Limb (tissue), 2 donors: Measurements from ENCODE around the gene HSD11B2.
A peak's percentile ranks its signal among the peaks of the same experiment; 100 is the strongest.
"Not testable (repeated sequence)": the region's sequence is repeated elsewhere in the genome, so short reads cannot be mapped to it uniquely, and the experiment has no call there.

Source experiments
- DNase-seq, 2 donors: peaks; one replicate each; pipeline ENCODE4 v3.0.0-alpha.2; 2016; ENCODE audit errors: extremely low spot score in 2 of 2

Gene HSD11B2

DNA sequence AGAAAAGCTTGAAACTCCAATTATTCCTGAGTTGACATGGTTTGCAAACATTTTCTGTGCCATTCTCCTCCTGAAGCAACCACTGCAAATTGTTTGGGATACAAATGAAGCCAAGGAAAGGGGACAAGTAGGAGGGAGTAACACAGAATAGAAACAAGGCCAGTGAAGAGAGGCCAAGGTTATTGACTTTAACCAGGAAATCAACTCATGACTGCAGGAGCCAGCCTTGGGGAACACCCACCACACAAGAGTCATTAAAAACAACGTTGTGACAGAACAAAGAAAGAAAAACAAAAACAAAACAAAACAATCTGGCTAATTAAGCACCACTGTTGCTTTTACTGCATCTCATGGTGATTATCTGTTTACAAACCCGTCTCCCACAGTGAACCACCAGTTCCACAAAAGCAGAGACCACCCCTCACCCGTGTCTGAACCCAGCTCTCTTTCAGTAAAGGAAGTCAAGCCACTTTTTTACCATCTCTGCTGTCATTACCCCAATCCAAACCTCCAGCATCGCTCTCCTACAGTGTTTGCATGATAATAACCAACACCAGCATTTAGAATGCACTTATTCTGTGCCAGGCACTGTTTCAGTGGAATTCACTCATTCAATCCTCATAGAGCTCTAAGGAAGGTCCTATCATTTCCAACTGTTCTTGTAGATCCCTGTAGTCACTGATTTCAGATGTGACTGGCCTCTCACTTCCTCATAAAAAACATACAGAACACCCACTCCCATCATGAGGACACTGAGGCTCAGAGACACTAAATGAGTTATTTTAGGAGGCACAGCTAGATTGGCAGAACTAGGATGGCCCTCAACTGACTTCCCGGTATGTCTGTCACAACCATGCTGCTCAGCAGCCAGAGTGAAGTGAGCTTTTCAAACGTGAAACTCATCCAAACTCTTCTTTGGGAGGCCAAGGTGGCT is 16.7 kb upstream of the HSD11B2 start:
- DNase-seq, result no peak

- not testable (repeated sequence) for DNase-seq
Observed at GRCh38 chr16:67415421-67415820, 15.5 kb upstream of the HSD11B2 start.

DNA sequence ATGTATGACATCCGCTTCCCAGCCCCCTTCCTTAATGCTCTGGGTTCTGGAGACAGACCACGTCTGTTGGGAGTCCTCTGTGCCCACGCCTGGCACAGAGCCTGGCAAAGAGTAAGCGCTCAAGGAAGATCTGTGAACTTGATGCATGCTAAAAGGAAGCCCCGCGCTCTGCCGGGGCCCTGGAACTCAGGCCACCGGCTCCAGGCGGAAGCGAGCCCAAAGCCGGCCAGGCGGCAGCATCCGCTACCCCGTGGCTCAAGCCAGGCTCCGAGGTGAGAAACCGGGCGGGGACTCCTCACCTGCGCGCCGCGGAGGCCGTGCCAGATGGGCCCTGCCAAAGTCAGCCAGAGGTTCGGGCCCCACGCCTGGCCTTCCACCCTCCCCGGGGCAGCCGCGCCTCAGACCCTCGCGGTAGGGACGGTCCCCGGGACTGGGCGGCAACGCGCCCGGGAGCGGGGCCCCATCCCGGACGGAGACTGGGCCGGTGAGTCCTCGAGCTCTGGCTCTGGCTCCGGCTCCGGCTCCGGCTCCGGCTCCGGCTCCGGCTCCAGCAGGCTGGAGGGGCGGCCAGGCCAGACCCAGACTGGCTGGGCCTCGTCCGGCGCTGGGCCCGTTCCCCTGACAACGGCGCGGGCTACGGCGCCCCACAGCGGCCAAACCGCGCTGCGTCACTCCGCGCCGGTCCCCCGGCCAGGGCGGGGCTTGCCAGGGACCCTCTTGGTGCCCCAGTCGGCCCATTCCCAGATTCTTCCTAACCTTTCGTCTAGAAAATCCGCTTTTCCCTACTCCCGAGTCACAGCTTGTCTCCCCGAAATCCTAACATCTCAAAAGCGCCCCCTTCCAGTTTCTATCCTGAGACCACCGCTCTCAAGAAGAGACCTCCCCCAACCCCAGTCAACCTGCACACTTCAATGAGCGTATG is 14.8 kb upstream of the HSD11B2 start, which contains the start of gene ZDHHC1:
Gene ZDHHC1 (minus strand): TSS at position 606 of the 922 bp plus-strand sequence. CDS start 8,702 bp downstream, outside the sequence.
- DNase-seq, result peak; percentile 72 to 91

GRCh38 chr16:67417333-67418061 is 13.4 kb upstream of the HSD11B2 start:
- DNase-seq, result no peak

DNA sequence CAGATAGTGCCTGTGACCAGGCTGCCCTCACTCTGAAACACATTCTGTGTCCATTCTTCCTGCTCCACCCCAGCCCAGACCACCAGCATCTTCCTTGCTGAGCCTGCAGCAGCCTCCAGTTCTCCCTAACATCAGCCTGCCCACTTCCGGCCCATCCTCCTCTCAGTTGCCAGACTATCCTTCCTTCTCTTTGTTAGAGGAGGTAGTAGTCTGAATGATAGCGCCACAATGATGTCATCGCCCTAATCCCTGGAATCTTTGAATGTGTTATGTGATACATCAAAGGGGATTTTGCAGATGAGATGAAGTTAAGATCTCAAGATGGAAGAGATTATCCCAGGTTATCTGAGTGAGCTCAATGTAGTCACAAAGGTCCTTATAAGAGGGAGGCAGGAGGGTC is 11.4 kb upstream of the HSD11B2 start:
- DNase-seq, result no peak

GRCh38 chr16:67419931-67420330 is 11.0 kb upstream of the HSD11B2 start:
- no peak for DNase-seq

- no peak for DNase-seq
Observed at GRCh38 chr16:67421030-67421429, 9.9 kb upstream of the HSD11B2 start.

DNA sequence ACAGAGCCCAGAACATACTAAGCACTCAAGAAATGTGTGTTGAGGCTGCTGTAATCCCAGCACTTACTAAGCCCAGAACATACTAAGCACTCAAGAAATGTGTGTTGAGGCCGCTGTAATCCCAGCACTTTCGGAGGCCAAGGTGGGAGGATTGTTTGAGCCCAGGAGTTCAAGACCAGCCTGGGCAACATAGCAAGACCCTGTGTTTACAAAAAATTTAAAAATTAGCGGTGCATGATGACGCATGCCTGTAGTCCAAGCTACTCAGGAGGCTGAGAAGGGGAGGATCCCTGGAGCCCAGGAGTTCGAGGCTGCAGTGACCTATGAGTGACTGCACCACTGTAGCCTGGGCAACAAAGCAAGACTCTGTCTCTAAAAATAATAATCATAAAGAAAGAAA is 7.9 kb upstream of the HSD11B2 start:
- no peak for DNase-seq

DNA sequence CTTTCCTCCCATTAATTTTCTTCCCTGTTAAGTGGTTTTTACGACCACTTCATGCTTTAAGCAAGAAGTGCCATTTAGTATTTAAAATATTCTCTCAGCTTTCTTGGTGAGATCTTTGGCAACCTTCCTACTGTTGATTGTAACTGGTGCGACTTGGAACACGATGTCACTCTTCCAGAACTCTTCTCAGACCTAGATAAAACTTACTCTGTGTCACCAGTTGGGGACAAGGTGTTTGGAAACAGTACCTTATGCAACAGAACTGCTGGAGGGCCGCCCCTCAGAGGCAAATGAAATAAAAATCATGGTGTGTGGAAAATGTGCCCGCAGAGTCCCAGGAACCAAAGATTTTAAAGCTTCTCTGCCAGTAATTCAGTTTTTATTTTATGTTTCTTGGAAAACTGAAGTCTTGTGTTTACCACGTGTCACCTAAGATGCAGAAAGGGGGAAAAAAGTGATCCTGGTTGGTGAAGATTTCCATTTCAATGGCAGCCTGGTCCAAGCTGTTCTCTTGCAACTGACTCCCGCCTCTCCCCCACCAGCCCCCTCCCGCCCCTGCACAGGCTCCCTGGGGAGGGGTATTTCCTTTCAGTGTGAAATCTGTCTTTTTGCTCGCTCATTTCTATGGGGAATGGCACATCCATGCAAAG is 7.2 kb upstream of the HSD11B2 start:
- DNase-seq, result no peak

- DNase-seq, result no peak
Observed at GRCh38 chr16:67424261-67424615, 6.7 kb upstream of the HSD11B2 start.

DNA sequence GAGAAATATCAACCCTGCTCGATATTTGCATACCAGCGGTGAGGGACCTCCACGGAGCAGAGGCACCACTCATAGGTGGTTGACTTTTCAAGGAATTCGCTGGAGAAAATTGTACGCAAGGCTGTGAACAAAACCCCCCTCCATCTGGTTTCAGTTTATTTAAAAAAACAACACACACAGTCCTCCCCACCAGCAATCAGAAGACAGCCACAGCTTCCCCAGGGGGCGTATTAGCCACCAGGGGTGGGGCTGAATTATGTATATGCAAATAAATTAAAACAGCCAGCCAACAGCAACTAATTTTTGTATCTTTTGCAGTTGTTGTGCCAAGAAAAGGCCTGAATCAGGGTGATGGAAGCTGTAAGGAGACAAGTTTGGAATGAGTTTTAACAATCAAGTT is 5.9 kb upstream of the HSD11B2 start:
- no peak for DNase-seq

- no peak for DNase-seq
Observed at GRCh38 chr16:67425580-67425979, 5.3 kb upstream of the HSD11B2 start.

- no peak for DNase-seq
Observed at GRCh38 chr16:67426022-67426421, 4.9 kb upstream of the HSD11B2 start.

DNA sequence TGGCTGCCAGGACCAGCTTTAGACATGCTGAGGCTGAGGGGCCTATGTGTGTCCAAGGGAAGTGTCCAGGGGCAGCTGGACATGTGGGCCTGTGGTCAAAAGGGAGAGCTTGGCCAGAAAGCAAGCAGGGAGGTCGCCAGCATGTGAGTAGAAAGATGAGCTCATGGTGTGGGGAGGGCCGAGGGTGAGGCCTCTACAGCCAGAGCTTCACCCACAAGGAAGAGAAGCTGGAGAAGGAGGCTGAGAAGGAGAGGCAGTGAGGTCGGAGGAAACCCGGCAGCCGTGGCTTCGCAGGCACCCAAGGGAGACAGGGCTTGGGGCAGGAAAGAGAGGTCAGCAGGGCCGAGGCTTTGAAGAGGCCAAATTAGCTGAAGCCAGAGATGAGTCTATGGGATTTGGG is 4.0 kb upstream of the HSD11B2 start:
- no peak for DNase-seq

DNA sequence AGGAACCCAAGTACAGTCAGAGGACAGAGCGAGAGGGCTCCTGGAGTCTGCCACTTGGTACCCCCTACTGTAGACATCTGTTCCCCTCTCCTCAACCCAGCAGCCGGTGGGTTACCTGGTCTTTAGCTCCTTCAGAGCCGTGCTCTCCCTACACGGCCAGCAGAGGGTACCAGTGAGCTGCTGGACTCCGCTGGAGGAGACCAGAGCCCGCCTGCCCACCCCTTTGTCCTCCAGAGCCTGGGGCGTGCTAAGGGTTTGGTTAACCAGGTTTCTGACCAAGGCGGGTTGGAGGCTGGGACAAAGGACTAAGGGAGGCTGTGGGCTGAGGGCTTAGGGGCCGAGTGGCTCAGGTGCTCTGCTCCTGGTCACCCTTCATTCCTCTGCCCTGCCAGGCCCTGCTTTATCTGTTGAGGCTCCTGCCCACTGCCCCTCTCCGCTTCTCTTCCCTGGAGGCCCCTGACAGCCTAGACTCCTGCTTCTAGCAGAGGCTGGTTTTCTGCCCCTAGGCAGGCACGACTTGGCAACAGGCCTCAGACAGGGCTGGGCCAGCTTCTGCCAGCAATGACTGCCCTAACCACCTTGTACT is 2.7 kb upstream of the HSD11B2 start:
- peak in 1 of 2 donors; percentile 60 for DNase-seq

- no peak for DNase-seq
Observed at GRCh38 chr16:67429053-67429798, 1.7 kb upstream of the HSD11B2 start.

- no peak for DNase-seq
Observed at GRCh38 chr16:67429799-67430503, 970 bp upstream of the HSD11B2 start.

DNA sequence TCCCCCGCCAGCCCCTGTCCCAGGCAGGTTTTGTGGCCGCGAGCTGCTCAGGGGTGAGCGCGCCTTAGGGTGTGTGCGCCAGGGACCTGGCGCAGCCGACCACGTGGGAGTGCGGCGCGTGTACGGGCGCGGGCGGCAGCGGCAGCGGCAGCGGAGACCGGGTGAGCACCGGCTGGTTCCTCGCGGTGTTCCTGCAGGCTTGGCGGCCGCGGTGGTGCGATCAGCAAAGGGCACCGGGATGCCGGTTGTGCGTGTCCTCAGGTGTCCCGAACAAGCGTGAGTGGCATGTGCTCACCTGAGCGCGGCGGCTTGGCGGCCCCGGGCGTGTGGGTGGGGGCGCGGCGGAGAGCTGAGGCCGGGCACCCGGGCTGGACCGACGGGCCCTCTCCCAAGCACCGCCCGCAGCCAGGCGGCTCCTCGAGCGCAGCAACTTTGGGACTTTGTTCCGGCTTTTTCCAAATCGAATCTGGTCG is 381 bp upstream of the HSD11B2 start:
- DNase-seq, result peak in 1 of 2 donors; percentile 53
